K562 (cell line): ENCODE results near the gene ZNF776. TPM values are rescaled to one million over a fixed set of nuclear protein-coding genes. Genes with fewer than 3 reads are reported as not detected.

Experiments used
- CCNT2 ChIP-seq: IDR thresholded peaks from 2 replicates; pipeline ENCODE4 v1.6.1; 2011; ENCODE audit warnings: borderline replicate concordance, low read depth, mild to moderate bottlenecking, moderate library complexity, mixed read lengths, low read length; ENCODE audit not compliant: insufficient read length; ENCODE audit errors: extremely low read depth
- CREB1 ChIP-seq, 2 experiments: sonication (generic) in 1 of 2; formaldehyde crosslinking in 1 of 2; IDR thresholded peaks; 2 replicates each; pipeline versions ENCODE4 v1.6.1 to v1.8.0; 2012 to 2022; ENCODE audit warnings: inconsistent platforms in 1 of 2, mild to moderate bottlenecking in 1 of 2, missing genetic modification reagents in 1 of 2, moderate library complexity in 1 of 2
- CREBBP ChIP-seq: IDR thresholded peaks from one replicate; pipeline ENCODE4 v1.6.1; 2012; ENCODE audit warnings: low read depth, mild to moderate bottlenecking, control low read depth, inconsistent platforms, low read length
- FOSL1 ChIP-seq: fragments of 200-800 bp; sonication (Bioruptor generic); conservative IDR thresholded peaks from 2 replicates; pipeline ENCODE4 v1.6.1; 2016; ENCODE audit warnings: missing genetic modification characterization, missing compliant biosample characterization
- FOXP1 ChIP-seq: sonication (generic); formaldehyde crosslinking; IDR thresholded peaks from 2 replicates; pipeline ENCODE4 v1.8.0; 2022; ENCODE audit warnings: mild to moderate bottlenecking, missing genetic modification reagents
- L3MBTL2 ChIP-seq: fragments of 450-650 bp; IDR thresholded peaks from 2 replicates; pipeline ENCODE4 v1.6.1; 2016; ENCODE audit warnings: mild to moderate bottlenecking, moderate library complexity
- ZNF134 ChIP-seq: fragments of 250-450 bp; sonication (Bioruptor Pico); conservative IDR thresholded peaks from 2 replicates; pipeline ENCODE4 v1.4.0; 2020
- ZNF24 ChIP-seq: fragments of 450-650 bp; IDR thresholded peaks from 2 replicates; pipeline ENCODE4 v1.6.1; 2016
- polyA plus RNA-seq, 8 experiments: library from polyadenylated mRNA; depleted of rRNA in 4 of 8; stranded (reverse) in 5 of 8; unstranded in 3 of 8; fragments of >200 nt; fragmentation: Nextera tagmentation in 2 of 8; fragmentation: Illumina TruSeq in 1 of 8; extraction: Ambion mirVana in 2 of 8; extraction: Trizol in 1 of 8; gene quantifications; 2 replicates each; pipeline versions ENCODE4 v1.2.1 to v1.2.3, GENCODE V29; 2011 to 2014; ENCODE audit warnings: inconsistent platforms in 1 of 8, missing spikeins in 1 of 8
- total RNA-seq, 7 experiments: library from RNA; depleted of rRNA in 6 of 7; stranded (reverse); fragments of >200 nt in 6 of 7; fragmentation: Illumina TruSeq in 2 of 7; extraction: Trizol in 2 of 7; gene quantifications; 2 replicates each; pipeline versions ENCODE4 v1.2.1 to v1.2.3, GENCODE V29; 2011 to 2021; ENCODE audit warnings: low replicate concordance in 1 of 7
- TF ChIP-seq, protein P1 (sequence below), 2 experiments: fragments of 450-650 bp in 1 of 2; sonication (generic) in 1 of 2; formaldehyde crosslinking in 1 of 2; IDR thresholded peaks; 2 replicates each; pipeline versions ENCODE4 v1.7.1 to v1.9.0; 2016 to 2022; ENCODE audit warnings: inconsistent platforms in 1 of 2, mild to moderate bottlenecking in 1 of 2, missing genetic modification reagents in 1 of 2
- TF ChIP-seq, protein P2 (sequence below): sonication (generic); formaldehyde crosslinking; IDR thresholded peaks from 2 replicates; pipeline ENCODE4 v1.8.1; 2023; ENCODE audit warnings: mild to moderate bottlenecking, missing genetic modification reagents

Gene ZNF776
- total and polyA plus RNA-seq, 9 of the 15 experiments (the other 6 are each of a cell fraction or from before 2014, with no cell fraction given), result 2.2 to 16.9 (median 8.2) TPM

DNA sequence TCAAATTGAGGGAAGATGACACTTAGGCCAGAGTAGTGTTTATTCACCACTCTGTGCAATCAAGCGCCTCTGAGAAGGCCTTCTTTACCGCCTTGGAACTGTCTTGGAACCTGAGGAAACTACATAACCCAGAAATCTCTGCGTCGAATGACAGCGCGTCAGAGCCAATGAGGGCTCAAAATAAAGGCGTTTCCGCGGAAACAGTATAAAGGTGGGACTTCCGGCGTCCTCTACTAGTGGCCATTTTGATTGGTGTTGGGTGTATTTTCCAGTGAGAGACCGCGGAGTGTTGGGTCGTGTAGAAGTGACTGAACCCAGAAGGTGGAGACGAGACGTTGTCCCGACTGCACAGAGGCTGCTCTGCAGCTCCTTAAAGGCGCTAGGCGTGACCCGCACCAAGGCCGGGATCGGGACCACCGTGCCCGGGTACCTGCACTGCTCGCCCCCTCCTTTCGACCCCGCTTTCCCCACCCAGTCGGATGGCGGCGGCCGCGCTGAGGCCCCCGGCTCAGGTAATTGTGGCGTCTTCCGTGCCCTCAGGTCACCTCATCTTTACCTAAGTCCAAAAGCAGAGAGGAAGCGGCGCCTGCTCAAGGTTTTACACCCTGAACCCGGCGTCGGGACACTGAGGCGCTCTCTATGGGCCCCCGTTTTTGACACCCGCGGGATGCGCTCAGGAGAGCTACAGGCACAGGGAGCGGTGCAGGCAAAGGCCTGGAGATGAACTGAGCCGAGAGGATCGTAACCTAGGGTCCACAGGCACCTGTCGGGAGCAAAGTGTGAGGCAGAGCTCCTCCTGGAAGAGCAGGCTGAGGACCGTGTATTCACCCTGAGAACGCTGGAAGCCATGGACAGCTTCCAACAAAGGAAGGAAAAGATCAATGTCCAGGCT is at the start of gene ZNF776 (continued):
- TF ChIP-seq, protein P1, sequence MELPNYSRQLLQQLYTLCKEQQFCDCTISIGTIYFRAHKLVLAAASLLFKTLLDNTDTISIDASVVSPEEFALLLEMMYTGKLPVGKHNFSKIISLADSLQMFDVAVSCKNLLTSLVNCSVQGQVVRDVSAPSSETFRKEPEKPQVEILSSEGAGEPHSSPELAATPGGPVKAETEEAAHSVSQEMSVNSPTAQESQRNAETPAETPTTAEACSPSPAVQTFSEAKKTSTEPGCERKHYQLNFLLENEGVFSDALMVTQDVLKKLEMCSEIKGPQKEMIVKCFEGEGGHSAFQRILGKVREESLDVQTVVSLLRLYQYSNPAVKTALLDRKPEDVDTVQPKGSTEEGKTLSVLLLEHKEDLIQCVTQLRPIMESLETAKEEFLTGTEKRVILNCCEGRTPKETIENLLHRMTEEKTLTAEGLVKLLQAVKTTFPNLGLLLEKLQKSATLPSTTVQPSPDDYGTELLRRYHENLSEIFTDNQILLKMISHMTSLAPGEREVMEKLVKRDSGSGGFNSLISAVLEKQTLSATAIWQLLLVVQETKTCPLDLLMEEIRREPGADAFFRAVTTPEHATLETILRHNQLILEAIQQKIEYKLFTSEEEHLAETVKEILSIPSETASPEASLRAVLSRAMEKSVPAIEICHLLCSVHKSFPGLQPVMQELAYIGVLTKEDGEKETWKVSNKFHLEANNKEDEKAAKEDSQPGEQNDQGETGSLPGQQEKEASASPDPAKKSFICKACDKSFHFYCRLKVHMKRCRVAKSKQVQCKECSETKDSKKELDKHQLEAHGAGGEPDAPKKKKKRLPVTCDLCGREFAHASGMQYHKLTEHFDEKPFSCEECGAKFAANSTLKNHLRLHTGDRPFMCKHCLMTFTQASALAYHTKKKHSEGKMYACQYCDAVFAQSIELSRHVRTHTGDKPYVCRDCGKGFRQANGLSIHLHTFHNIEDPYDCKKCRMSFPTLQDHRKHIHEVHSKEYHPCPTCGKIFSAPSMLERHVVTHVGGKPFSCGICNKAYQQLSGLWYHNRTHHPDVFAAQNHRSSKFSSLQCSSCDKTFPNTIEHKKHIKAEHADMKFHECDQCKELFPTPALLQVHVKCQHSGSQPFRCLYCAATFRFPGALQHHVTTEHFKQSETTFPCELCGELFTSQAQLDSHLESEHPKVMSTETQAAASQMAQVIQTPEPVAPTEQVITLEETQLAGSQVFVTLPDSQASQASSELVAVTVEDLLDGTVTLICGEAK (IDR thresholded peaks at IDR 0.05), result peak; percentile 97
- TF ChIP-seq, protein P1 (CRISPR knock-in tag; IDR thresholded peaks at IDR 0.05), result no peak
- TF ChIP-seq CREB1 (IDR thresholded peaks at IDR 0.05), result no peak
- peak; percentile 54 for TF ChIP-seq CREB1 (CRISPR knock-in tag; IDR thresholded peaks at IDR 0.05)
- TF ChIP-seq CREBBP, result no peak
- no peak for TF ChIP-seq FOXP1 (CRISPR knock-in tag)
- no peak for TF ChIP-seq CCNT2
- no peak for TF ChIP-seq ZNF24
- TF ChIP-seq, protein P2, sequence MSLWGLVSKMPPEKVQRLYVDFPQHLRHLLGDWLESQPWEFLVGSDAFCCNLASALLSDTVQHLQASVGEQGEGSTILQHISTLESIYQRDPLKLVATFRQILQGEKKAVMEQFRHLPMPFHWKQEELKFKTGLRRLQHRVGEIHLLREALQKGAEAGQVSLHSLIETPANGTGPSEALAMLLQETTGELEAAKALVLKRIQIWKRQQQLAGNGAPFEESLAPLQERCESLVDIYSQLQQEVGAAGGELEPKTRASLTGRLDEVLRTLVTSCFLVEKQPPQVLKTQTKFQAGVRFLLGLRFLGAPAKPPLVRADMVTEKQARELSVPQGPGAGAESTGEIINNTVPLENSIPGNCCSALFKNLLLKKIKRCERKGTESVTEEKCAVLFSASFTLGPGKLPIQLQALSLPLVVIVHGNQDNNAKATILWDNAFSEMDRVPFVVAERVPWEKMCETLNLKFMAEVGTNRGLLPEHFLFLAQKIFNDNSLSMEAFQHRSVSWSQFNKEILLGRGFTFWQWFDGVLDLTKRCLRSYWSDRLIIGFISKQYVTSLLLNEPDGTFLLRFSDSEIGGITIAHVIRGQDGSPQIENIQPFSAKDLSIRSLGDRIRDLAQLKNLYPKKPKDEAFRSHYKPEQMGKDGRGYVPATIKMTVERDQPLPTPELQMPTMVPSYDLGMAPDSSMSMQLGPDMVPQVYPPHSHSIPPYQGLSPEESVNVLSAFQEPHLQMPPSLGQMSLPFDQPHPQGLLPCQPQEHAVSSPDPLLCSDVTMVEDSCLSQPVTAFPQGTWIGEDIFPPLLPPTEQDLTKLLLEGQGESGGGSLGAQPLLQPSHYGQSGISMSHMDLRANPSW (CRISPR knock-in tag), result no peak
- TF ChIP-seq FOSL1 (tag), result no peak
- TF ChIP-seq ZNF134 (CRISPR knock-in tag), result no peak
- TF ChIP-seq L3MBTL2, result peak; percentile 55; the same call in 1 of the 2 replicates
